Peyer's patch (tissue), 4 donors: ENCODE measurements around the gene ANKS1A.

Source experiments
- CTCF ChIP-seq, 6 experiments: fragments of 450-650 bp in 4 of 6; fragments of 200-600 bp in 2 of 6; sonication (generic) in 1 of 6; IDR thresholded peaks; one replicate each; pipeline ENCODE4 v1.5.1; 2017 to 2019; ENCODE audit warnings: antibody characterized with exemption in 6 of 6, mild to moderate bottlenecking in 3 of 6, moderate library complexity in 1 of 6
- POLR2A ChIP-seq, 2 donors: fragments of 450-650 bp; IDR thresholded peaks; one replicate each; pipeline ENCODE4 v1.5.1; 2017; ENCODE audit warnings: antibody characterized with exemption in 2 of 2, mild to moderate bottlenecking in 2 of 2, moderate library complexity in 2 of 2

- TF ChIP-seq CTCF (IDR thresholded peaks at IDR 0.05): no peak
- TF ChIP-seq POLR2A (IDR thresholded peaks at IDR 0.05): no peak
Measured at GRCh38 chr6:35049900-35050756, 161.1 kb downstream of the ANKS1A start.
